ENCODE results near the gene SLIT3. TPM values are rescaled to one million over a fixed set of nuclear protein-coding genes. Genes with fewer than 3 reads are reported as not detected.

Gene SLIT3
- total RNA-seq, 1 donor from 2014 or later = 31.8 TPM

GRCh38 chr5:168892618-168893186 is 408.2 kb downstream of the SLIT3 start:
- Mint-ChIP-seq H3K36me3 (ENCODE audit: unreplicated experiment) (no peaks in the 10 kb centered on the region), H3K9me3 (ENCODE audit: unreplicated experiment) (no peaks in the 10 kb centered on the region), H3K4me3 (ENCODE audit: unreplicated experiment) (no peak overlapping the region), H3K27ac (ENCODE audit: unreplicated experiment) (no peak overlapping the region), H3K4me1 (ENCODE audit: unreplicated experiment) (no peaks in the 10 kb centered on the region), H3K27me3 (ENCODE audit: unreplicated experiment) (peaks cover 11% of the 10 kb centered on the region)
- no peak for TF ChIP-seq CTCF (IDR thresholded peaks at IDR 0.05)
- DNase-seq (ENCODE audit: extremely low spot score, unreplicated experiment) = no peak

GRCh38 chr5:168890816-168891812 is 409.8 kb downstream of the SLIT3 start:
- Mint-ChIP-seq H3K4me1 (ENCODE audit: unreplicated experiment) (no peaks in the 10 kb centered on the region), H3K27ac (ENCODE audit: unreplicated experiment) (no peak overlapping the region), H3K4me3 (ENCODE audit: unreplicated experiment) (no peak overlapping the region), H3K36me3 (ENCODE audit: unreplicated experiment) (no peaks in the 10 kb centered on the region), H3K9me3 (ENCODE audit: unreplicated experiment) (no peaks in the 10 kb centered on the region), H3K27me3 (ENCODE audit: unreplicated experiment) (no peaks in the 10 kb centered on the region)
- no peak for DNase-seq (ENCODE audit: extremely low spot score, unreplicated experiment)
- no peak for TF ChIP-seq CTCF (IDR thresholded peaks at IDR 0.05)

GRCh38 chr5:168889039-168889438 is 411.9 kb downstream of the SLIT3 start:
- H3K4me3 Mint-ChIP-seq (ENCODE audit: unreplicated experiment) = no peak overlapping the region
- no peaks in the 10 kb centered on the region for H3K4me1 Mint-ChIP-seq (ENCODE audit: unreplicated experiment)
- H3K27me3 Mint-ChIP-seq (ENCODE audit: unreplicated experiment) = no peaks in the 10 kb centered on the region
- no peak for DNase-seq (ENCODE audit: extremely low spot score, unreplicated experiment)
- no peaks in the 10 kb centered on the region for H3K9me3 Mint-ChIP-seq (ENCODE audit: unreplicated experiment)
- no peak overlapping the region for H3K27ac Mint-ChIP-seq (ENCODE audit: unreplicated experiment)
- no peaks in the 10 kb centered on the region for H3K36me3 Mint-ChIP-seq (ENCODE audit: unreplicated experiment)
- no peak for TF ChIP-seq CTCF (IDR thresholded peaks at IDR 0.05)

- Mint-ChIP-seq H3K36me3 (ENCODE audit: unreplicated experiment) (no peaks in the 10 kb centered on the region), H3K9me3 (ENCODE audit: unreplicated experiment) (no peaks in the 10 kb centered on the region), H3K27ac (ENCODE audit: unreplicated experiment) (no peak overlapping the region), H3K27me3 (ENCODE audit: unreplicated experiment) (no peaks in the 10 kb centered on the region), H3K4me3 (ENCODE audit: unreplicated experiment) (no peak overlapping the region), H3K4me1 (ENCODE audit: unreplicated experiment) (no peaks in the 10 kb centered on the region)
- no peak for TF ChIP-seq CTCF (IDR thresholded peaks at IDR 0.05)
- no peak for DNase-seq (ENCODE audit: extremely low spot score, unreplicated experiment)
Observed at GRCh38 chr5:168887931-168888330, 413.0 kb downstream of the SLIT3 start.

GRCh38 chr5:168886157-168886556 is 414.8 kb downstream of the SLIT3 start:
- H3K27ac Mint-ChIP-seq (ENCODE audit: unreplicated experiment) = no peak overlapping the region
- no peak for DNase-seq (ENCODE audit: extremely low spot score, unreplicated experiment)
- no peaks in the 10 kb centered on the region for H3K36me3 Mint-ChIP-seq (ENCODE audit: unreplicated experiment)
- TF ChIP-seq CTCF (IDR thresholded peaks at IDR 0.05) = no peak
- no peaks in the 10 kb centered on the region for H3K27me3 Mint-ChIP-seq (ENCODE audit: unreplicated experiment)
- H3K9me3 Mint-ChIP-seq (ENCODE audit: unreplicated experiment) = no peaks in the 10 kb centered on the region
- peaks cover 10% of the 10 kb centered on the region for H3K4me1 Mint-ChIP-seq (ENCODE audit: unreplicated experiment)
- H3K4me3 Mint-ChIP-seq (ENCODE audit: unreplicated experiment) = no peak overlapping the region
